NB4 (cell line): ENCODE results near the gene KCNJ2.

ENCODE experiments used
- CTCF ChIP-seq: IDR thresholded peaks from one replicate; pipeline ENCODE4 v1.5.1; 2012; ENCODE audit warnings: low read depth, low read length
- POLR2A ChIP-seq: IDR thresholded peaks from 2 replicates; pipeline ENCODE4 v1.6.1; 2011; ENCODE audit warnings: mild to moderate bottlenecking; ENCODE audit not compliant: insufficient read length; ENCODE audit errors: extremely low read depth

- TF ChIP-seq CTCF (no peak), POLR2A (no peak)
Observed at GRCh38 chr17:70134777-70135176, 34.6 kb upstream of the KCNJ2 start.
